Transverse colon (tissue), 3 donors: ENCODE results near the gene CCDC81.

ENCODE experiments used
- CTCF ChIP-seq, 5 experiments: fragments of 200-600 bp in 3 of 5; fragments of 450-650 bp in 2 of 5; sonication (generic) in 3 of 5; IDR thresholded peaks; 1 replicate in 2 of 5; 2 replicates in 3 of 5; pipeline ENCODE4 v1.5.1; 2016 to 2017; ENCODE audit warnings: antibody characterized with exemption in 5 of 5, inconsistent platforms in 3 of 5, mild to moderate bottlenecking in 2 of 5, moderate library complexity in 1 of 5
- EP300 ChIP-seq: sonication (generic); formaldehyde crosslinking; IDR thresholded peaks from one replicate; pipeline ENCODE4 v1.6.1; 2017; ENCODE audit warnings: antibody characterized with exemption, low read depth
- POLR2A ChIP-seq: fragments of 450-650 bp; IDR thresholded peaks from one replicate; pipeline ENCODE4 v1.6.1; 2016; ENCODE audit warnings: antibody characterized with exemption, mild to moderate bottlenecking, moderate library complexity

GRCh38 chr11:86386283-86386682, 11.6 kb downstream of the CCDC81 start:
- no peak for TF ChIP-seq POLR2A
- TF ChIP-seq CTCF (IDR thresholded peaks at IDR 0.05) = no peak
- TF ChIP-seq EP300 = no peak
